ENCODE data around the gene PLEKHN1.
"Not testable (repeated sequence)": the region's sequence is repeated elsewhere in the genome, so short reads cannot be mapped to it uniquely, and the experiment has no call there.

PLEKHN1 gene

DNA sequence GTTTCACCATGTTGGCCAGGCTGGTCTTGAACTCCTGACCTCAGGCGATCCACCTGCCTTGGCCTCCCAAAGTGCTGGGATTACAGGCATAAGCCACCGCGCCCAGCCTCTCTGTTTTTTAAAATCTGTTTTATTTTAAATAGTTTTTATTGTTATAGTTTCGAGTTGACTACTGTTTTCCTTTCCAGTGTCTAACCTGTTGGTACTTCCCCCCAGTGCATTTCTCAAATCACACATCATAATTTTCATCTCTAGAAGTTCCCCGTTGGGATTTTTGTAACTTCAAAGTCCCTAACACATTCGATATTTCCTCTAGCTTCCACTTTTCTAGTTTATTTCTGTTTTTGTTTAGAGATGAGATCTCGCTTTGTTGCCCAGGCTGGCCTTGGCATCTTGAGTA lies 26.1 kb downstream of the PLEKHN1 start:
- DNase-seq (ENCODE audit: extremely low spot score), result no peak
- POLR2A ChIA-PET, result interaction anchor here (0.8 kb wide), 1 partner anchor 13 kb away, joined by 3 read pairs; no protein-coding TSS in a partner anchor
- TF ChIP-seq CTBP1 (IDR thresholded peaks at IDR 0.05; ENCODE audit: borderline replicate concordance), result no peak
- TF ChIP-seq ELF4 (IDR thresholded peaks at IDR 0.05), result no peak
- no peak for TF ChIP-seq SP1 (IDR thresholded peaks at IDR 0.05)
- no peak for TF ChIP-seq FOXM1 (IDR thresholded peaks at IDR 0.05; ENCODE audit: borderline replicate concordance)
- no peak for TF ChIP-seq LEF1 (IDR thresholded peaks at IDR 0.05; ENCODE audit: borderline replicate concordance)
- TF ChIP-seq FOXK2 (IDR thresholded peaks at IDR 0.05), result no peak
- CTCF ChIA-PET, result interaction anchor here (1.2 to 1.4 kb wide), 2 partner anchors 8 to 9 kb away, joined by 3 to 4 read pairs; no protein-coding TSS in a partner anchor

- TF ChIP-seq ARNT (IDR thresholded peaks at IDR 0.05) (no peak), HDGF (IDR thresholded peaks at IDR 0.05; ENCODE audit: borderline replicate concordance) (no peak), SP1 (IDR thresholded peaks at IDR 0.05) (no peak), SUZ12 (IDR thresholded peaks at IDR 0.05) (no peak), ZNF384 (IDR thresholded peaks at IDR 0.05) (no peak), FOXM1 (IDR thresholded peaks at IDR 0.05; ENCODE audit: borderline replicate concordance) (no peak), LEF1 (IDR thresholded peaks at IDR 0.05; ENCODE audit: borderline replicate concordance) (no peak), FOXK2 (IDR thresholded peaks at IDR 0.05) (no peak), FOXA1 (IDR thresholded peaks at IDR 0.05) (no peak), NFRKB (IDR thresholded peaks at IDR 0.05) (no peak), BHLHE40 (IDR thresholded peaks at IDR 0.05; ENCODE audit: borderline replicate concordance) (no peak)
- TF ChIP-seq, protein P1, sequence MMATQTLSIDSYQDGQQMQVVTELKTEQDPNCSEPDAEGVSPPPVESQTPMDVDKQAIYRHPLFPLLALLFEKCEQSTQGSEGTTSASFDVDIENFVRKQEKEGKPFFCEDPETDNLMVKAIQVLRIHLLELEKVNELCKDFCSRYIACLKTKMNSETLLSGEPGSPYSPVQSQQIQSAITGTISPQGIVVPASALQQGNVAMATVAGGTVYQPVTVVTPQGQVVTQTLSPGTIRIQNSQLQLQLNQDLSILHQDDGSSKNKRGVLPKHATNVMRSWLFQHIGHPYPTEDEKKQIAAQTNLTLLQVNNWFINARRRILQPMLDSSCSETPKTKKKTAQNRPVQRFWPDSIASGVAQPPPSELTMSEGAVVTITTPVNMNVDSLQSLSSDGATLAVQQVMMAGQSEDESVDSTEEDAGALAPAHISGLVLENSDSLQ (IDR thresholded peaks at IDR 0.05), result no peak
- CTCF ChIA-PET, result interaction anchor here (0.7 to 1.2 kb wide), 2 partner anchors 9 to 257 kb away, joined by 3 to 4 read pairs; no protein-coding TSS in a partner anchor
- DNase-seq (ENCODE audit: extremely low spot score), result no peak
Observed at GRCh38 chr1:993379-993995, 27.2 kb downstream of the PLEKHN1 start.

GRCh38 chr1:994546-994945 lies 28.3 kb downstream of the PLEKHN1 start:
- POLR2A ChIA-PET, result interaction anchor here (0.6 to 0.9 kb wide), 3 partner anchors 11 to 90 kb away, joined by 3 to 4 read pairs (median 3); partner anchors contain the start of gene PERM1
- CTCF ChIA-PET; DNase-seq (ENCODE audit: extremely low spot score): not testable (repeated sequence)

More at GRCh38 chr1:993379-993995, 27.2 kb downstream of the PLEKHN1 start:
- POLR2A ChIA-PET, result interaction anchor here (0.8 kb wide), 1 partner anchor 14 kb away, joined by 3 read pairs; no protein-coding TSS in a partner anchor

- no peak for TF ChIP-seq NFRKB (IDR thresholded peaks at IDR 0.05)
- TF ChIP-seq FOXA1 (IDR thresholded peaks at IDR 0.05), result no peak
- no peak for TF ChIP-seq ELF4 (IDR thresholded peaks at IDR 0.05)
- TF ChIP-seq TARDBP (IDR thresholded peaks at IDR 0.05), result no peak
- TF ChIP-seq ARNT (IDR thresholded peaks at IDR 0.05), result no peak
- no peak for TF ChIP-seq CTBP1 (IDR thresholded peaks at IDR 0.05; ENCODE audit: borderline replicate concordance)
- no peak for TF ChIP-seq HDGF (IDR thresholded peaks at IDR 0.05; ENCODE audit: borderline replicate concordance)
- TF ChIP-seq, protein P1 (IDR thresholded peaks at IDR 0.05), result no peak
- no peak for TF ChIP-seq FOXK2 (IDR thresholded peaks at IDR 0.05)
- no peak for TF ChIP-seq SP1 (IDR thresholded peaks at IDR 0.05)
- TF ChIP-seq LEF1 (IDR thresholded peaks at IDR 0.05; ENCODE audit: borderline replicate concordance), result no peak
- TF ChIP-seq FOXM1 (IDR thresholded peaks at IDR 0.05; ENCODE audit: borderline replicate concordance), result no peak
- no peak for TF ChIP-seq L3MBTL2 (conservative IDR thresholded peaks at IDR 0.05)
- TF ChIP-seq BHLHE40 (IDR thresholded peaks at IDR 0.05; ENCODE audit: borderline replicate concordance), result no peak
- TF ChIP-seq SUZ12 (IDR thresholded peaks at IDR 0.05), result no peak
- no peak for TF ChIP-seq ZNF384 (IDR thresholded peaks at IDR 0.05)
- ChIA-PET POLR2A (interaction anchor here (1.4 to 1.9 kb wide), 2 partner anchors 23 to 29 kb away, joined by 6 to 7 read pairs; partner anchors contain the start of gene AGRN), CTCF (interaction anchor here (0.7 to 1.5 kb wide), 2 partner anchors 11 to 91 kb away, joined by 4 to 6 read pairs; no protein-coding TSS in a partner anchor)
- no peak for DNase-seq (ENCODE audit: extremely low spot score)
Observed at GRCh38 chr1:995665-996633, 29.7 kb downstream of the PLEKHN1 start.

GRCh38 chr1:996851-997712 lies 30.8 kb downstream of the PLEKHN1 start:
- POLR2A ChIA-PET, result interaction anchor here (0.9 to 2.5 kb wide), 8 partner anchors 14 to 83 kb away, joined by 3 to 14 read pairs (median 5); partner anchors contain the start of genes AGRN and PERM1
- TF ChIP-seq ARNT (IDR thresholded peaks at IDR 0.05), result no peak
- TF ChIP-seq NFRKB (IDR thresholded peaks at IDR 0.05), result no peak
- TF ChIP-seq ZNF384 (IDR thresholded peaks at IDR 0.05), result no peak
- no peak for TF ChIP-seq SP1 (IDR thresholded peaks at IDR 0.05)
- TF ChIP-seq BHLHE40 (IDR thresholded peaks at IDR 0.05; ENCODE audit: borderline replicate concordance), result no peak
- TF ChIP-seq ELF4 (IDR thresholded peaks at IDR 0.05), result no peak
- no peak for TF ChIP-seq FOXM1 (IDR thresholded peaks at IDR 0.05; ENCODE audit: borderline replicate concordance)
- DNase-seq (ENCODE audit: extremely low spot score), result no peak
- CTCF ChIA-PET, result interaction anchor here (1.5 kb wide), 1 partner anchor 13 kb away, joined by 6 read pairs; no protein-coding TSS in a partner anchor

All from HEK293T (cell line).